NCI-H748 (cell line): ENCODE measurements around the gene ZNF747.
A peak's percentile ranks its signal among the peaks of the same experiment; 100 is the strongest.
"Not testable (repeated sequence)": the region's sequence is repeated elsewhere in the genome, so short reads cannot be mapped to it uniquely, and the experiment has no call there.

Experiments used
- DNase-seq: peaks from one replicate; lab custom pipeline; 2025; ENCODE audit not compliant: unreplicated experiment; lab: John Stamatoyannopoulos, UW

The ZNF747 gene

GRCh38 chr16:30535106-30535776 is 583 bp upstream of the ZNF747 start:
- DNase-seq: no peak

- no peak for DNase-seq
These were observed 800 bp downstream of the ZNF747 start for GRCh38 chr16:30533748-30534367.

- DNase-seq: no peak
These were observed 1.5 kb downstream of the ZNF747 start for GRCh38 chr16:30533146-30533522.

GRCh38 chr16:30532285-30533145 is 2.1 kb downstream of the ZNF747 start:
- DNase-seq: no peak

DNA sequence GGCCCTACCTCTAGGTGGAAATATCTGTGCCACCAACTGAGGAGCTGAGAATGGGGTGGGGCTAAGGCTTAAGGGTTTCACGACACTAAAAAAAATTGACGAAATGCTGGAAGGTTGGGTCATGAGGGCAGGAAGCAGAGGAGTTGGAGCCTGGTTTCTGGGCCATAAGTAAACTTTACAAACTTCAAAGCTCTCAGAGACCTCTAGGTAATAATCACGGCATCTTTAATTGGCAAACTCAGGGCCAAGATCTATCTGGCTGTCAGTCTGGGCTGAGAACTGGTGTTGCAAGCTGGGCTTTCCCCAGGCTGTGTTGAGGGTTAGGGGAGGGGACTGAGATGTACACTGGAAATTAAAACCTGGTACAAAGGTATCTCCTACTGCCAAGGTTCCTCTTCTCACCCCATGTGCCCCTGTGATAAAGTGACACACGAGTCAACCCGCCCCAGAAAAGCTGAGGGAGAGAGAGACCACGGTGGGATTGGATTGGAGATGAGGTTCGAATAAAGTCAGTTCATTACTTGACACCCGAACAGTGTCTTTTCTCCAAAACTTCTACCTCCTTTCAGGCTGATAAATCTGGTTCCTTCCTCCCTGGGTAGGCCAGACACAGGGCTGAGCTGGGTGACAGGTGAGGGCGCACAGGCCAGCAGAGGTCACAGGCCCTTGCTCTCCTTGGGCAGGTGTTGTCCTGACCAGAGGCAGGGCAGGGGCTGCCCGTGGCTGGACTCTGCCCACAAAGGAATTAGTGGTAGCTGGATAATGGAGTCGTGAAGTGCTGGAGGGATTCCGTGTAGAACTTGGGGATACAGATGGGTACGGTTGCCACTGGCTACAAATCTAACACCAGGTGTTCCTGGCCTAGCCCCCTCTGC is 4.3 kb downstream of the ZNF747 start:
- DNase-seq: no peak

GRCh38 chr16:30528799-30529457 is 5.7 kb downstream of the ZNF747 start:
- no peak for DNase-seq

DNA sequence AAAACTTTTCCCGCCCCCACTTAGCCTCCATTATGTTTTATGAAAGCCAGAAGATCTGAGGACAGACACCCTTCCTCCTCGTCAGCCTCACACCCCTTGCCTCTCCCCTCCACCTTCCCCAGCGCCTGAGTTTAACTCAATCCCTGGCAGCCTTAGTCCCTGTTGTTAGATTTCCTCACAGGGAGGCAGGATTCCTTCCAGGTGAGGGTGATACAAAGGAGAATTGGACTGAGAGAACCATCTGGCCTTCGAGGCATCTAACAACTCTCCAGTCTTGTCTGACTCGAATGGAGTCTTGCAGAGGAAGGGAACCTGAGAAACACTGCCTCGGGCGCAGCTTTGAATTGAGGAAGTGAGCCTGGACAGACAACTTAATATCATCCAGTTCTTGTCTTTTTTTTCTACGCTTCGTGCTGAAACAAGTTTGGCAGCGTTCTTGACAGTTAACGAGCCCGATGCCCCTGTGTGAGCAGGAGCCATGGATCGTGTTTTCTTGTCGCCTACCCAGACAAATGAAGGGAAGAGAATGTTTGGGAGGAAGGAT is 7.0 kb downstream of the ZNF747 start:
- no peak for DNase-seq

GRCh38 chr16:30526823-30527634 is 7.6 kb downstream of the ZNF747 start:
- peak; percentile 97 for DNase-seq

DNA sequence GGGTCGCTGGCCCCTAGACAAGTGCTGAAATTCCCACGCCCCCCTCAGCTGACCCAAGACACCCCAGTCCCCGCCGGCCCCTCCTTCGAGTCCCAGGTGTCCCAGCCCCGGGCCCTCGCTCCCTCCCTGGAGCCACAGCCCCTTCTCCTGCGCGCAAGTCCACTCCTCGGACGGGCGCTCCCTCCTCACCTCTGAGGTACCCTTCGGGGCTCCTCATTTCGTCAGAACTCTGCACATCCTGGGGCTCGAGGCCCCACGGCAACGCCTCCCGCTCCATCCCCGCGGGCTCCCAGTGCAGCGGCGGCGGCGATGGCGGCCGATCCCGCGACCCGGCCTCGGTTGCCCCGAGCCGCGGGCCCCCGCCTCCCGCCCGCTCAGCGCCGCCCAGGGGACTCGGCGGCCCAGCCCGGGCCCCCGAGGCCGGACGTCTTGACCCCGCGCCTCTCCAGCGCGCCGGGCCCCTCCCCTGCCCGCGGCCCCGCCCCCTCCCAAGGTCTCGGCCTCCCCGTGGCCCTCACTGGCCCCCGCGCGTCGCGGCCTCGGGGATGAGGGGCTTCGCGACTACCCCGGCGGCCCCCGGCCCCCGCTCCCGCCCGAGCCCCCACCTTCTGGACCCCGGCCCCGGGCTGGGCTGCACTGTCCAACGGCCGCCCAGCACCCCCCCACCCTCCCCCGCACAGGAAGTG is 8.4 kb downstream of the ZNF747 start, which contains the start of gene ZNF768:
TSS of gene ZNF768 (minus strand) at position 430 of the 686 bp plus-strand sequence. CDS start at position 277, 153 bp downstream.
- DNase-seq: peak; percentile 59

GRCh38 chr16:30525844-30526136 is 8.9 kb downstream of the ZNF747 start:
- DNase-seq: no peak

GRCh38 chr16:30524575-30525568 is 9.8 kb downstream of the ZNF747 start:
- no peak for DNase-seq

DNA sequence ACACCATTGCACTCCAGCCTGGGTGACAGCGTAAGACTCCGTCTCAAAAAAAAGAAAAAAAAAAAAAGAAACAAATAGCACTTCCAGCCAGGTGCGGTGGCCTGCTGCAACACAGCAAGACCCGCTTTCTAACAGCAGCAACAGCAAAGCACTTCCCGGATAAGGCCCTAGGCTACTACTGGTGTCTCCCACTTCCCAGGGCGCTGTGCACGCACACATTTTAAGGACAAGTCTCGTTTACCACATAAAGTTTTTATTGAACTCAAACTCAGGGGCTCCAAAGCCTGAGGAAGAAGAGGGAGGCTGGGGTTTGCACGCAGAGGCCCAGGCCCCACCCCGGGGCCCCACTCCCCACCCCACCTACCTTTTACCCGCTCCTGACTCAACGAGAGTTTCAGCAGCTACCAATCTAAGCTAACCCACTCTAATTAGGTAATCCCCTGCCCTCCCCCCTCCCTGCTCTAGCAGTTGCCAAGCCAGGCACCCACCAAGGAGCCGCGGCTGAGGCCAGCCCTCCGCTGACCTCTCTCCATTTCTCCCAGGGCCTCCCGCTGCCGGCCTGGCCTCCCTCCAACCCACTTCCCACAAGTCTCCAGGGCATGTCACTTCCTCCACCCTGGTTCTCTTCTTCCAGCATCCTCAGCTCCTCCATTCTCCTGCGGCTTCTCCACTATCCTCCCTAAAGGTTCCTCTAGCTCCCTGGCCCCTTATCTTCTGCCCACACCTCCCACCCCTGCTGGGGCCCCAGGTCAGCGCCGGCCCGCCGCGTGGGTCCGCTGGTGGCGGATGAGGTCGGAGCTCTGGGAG is 10.7 kb downstream of the ZNF747 start:
- DNase-seq: no peak

GRCh38 chr16:30522702-30523463 is 11.8 kb downstream of the ZNF747 start:
- not testable (repeated sequence) for DNase-seq

GRCh38 chr16:30521873-30522641 is 12.6 kb downstream of the ZNF747 start:
- no peak for DNase-seq

DNA sequence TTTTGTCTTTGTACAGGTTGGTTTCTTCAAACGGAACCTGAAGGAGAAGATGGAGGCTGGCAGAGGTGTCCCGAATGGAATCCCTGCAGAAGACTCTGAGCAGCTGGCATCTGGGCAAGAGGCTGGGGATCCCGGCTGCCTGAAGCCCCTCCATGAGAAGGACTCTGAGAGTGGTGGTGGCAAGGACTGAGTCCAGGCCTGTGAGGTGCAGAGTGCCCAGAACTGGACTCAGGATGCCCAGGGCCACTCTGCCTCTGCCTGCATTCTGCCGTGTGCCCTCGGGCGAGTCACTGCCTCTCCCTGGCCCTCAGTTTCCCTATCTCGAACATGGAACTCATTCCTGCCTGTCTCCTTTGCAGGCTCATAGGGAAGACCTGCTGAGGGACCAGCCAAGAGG is 13.2 kb downstream of the ZNF747 start:
- no peak for DNase-seq
